ENCODE data around the gene MACROH2A1.

The MACROH2A1 gene

GRCh38 chr5:135398855-135399793 is at the start of gene MACROH2A1:
MACROH2A1 (minus strand) TSS chr5:135399231; CDS start chr5:135389093, 10,138 bp downstream.
- peak; percentile 89 for DNase-seq

GRCh38 chr5:135448071-135448739 is 49.2 kb upstream of the MACROH2A1 start:
- no peak for DNase-seq

- DNase-seq: no peak
These were observed 48.4 kb upstream of the MACROH2A1 start, which contains the start of gene DCANP1 for GRCh38 chr5:135447298-135447929. DCANP1 (minus strand) TSS chr5:135447348; CDS start chr5:135447108, 240 bp downstream.

- DNase-seq: no peak
These were observed 47.6 kb upstream of the MACROH2A1 start for GRCh38 chr5:135446615-135447014.

- no peak for DNase-seq
These were observed 47.2 kb upstream of the MACROH2A1 start for GRCh38 chr5:135446206-135446605.

- DNase-seq: no peak
These were observed 46.4 kb upstream of the MACROH2A1 start for GRCh38 chr5:135445306-135445985.

- DNase-seq: no peak
These were observed 45.9 kb upstream of the MACROH2A1 start for GRCh38 chr5:135444881-135445280.

- DNase-seq: no peak
These were observed 45.3 kb upstream of the MACROH2A1 start for GRCh38 chr5:135444360-135444759.

- no peak for DNase-seq
These were observed 44.3 kb upstream of the MACROH2A1 start for GRCh38 chr5:135443161-135443960.

- DNase-seq: no peak
These were observed 43.6 kb upstream of the MACROH2A1 start for GRCh38 chr5:135442431-135443160.

- no peak for DNase-seq
These were observed 42.9 kb upstream of the MACROH2A1 start for GRCh38 chr5:135441919-135442318.

- DNase-seq: no peak
These were observed 42.4 kb upstream of the MACROH2A1 start for GRCh38 chr5:135441350-135441831.

- DNase-seq: no peak
These were observed 41.9 kb upstream of the MACROH2A1 start for GRCh38 chr5:135440916-135441315.

GRCh38 chr5:135439231-135440205 is 40.5 kb upstream of the MACROH2A1 start:
- no peak for DNase-seq

- DNase-seq: no peak
These were observed 39.7 kb upstream of the MACROH2A1 start for GRCh38 chr5:135438636-135439221.

GRCh38 chr5:135437796-135438560 is 38.9 kb upstream of the MACROH2A1 start:
- DNase-seq: no peak

- no peak for DNase-seq
These were observed 38.4 kb upstream of the MACROH2A1 start for GRCh38 chr5:135437422-135437795.

- no peak for DNase-seq
These were observed 38.0 kb upstream of the MACROH2A1 start for GRCh38 chr5:135436951-135437418.
